B cell (primary cell): Measurements from ENCODE around the gene TMEM87B. TPM values are rescaled to one million over a fixed set of nuclear protein-coding genes. Genes with fewer than 3 reads are reported as not detected.

Experiments
- ATAC-seq: fragments of 200-7000 bp; cut with Tn5 transposase; one replicate; pipeline ENCODE4 v1.10.0; 2021; ENCODE audit warnings: low read depth, mild to moderate bottlenecking, moderate number of reproducible peaks, moderate library complexity
- CTCF ChIA-PET: fragments of 350-600 bp; sonication (Branson Sonifier 250); formaldehyde crosslinking; loops from one replicate; lab custom pipeline; 2021; ENCODE audit warnings: antibody characterized with exemption, inconsistent platforms; lab: Charles Lee
- POLR2A ChIA-PET: fragments of 350-600 bp; sonication (Branson Sonifier 250); formaldehyde crosslinking; loops from one replicate; lab custom pipeline; 2021; ENCODE audit warnings: antibody characterized with exemption; lab: Charles Lee
- DNase-seq: peaks from one replicate; pipeline ENCODE4 v3.0.0; 2013
- H2AFZ ChIP-seq: 2 replicates; pipeline ENCODE4 v1.6.1; 2012; ENCODE audit warnings: mild to moderate bottlenecking, low read depth, low read length; ENCODE audit not compliant: insufficient read depth, poor library complexity, severe bottlenecking
- H3K27ac ChIP-seq, 2 donors: 1 replicate in 1 of 2; 2 replicates in 1 of 2; pipeline ENCODE4 v1.5.1; 2012 to 2013; ENCODE audit warnings: low read length in 2 of 2, mild to moderate bottlenecking in 2 of 2, moderate library complexity in 1 of 2
- H3K27me3 ChIP-seq, 4 experiments: fragments of 200-600 bp in 1 of 4; sonication (generic) in 1 of 4; replicated peaks in 1 of 4; 1 replicate in 2 of 4; 2 replicates in 2 of 4; pipeline versions ENCODE4 v1.6.1 to v1.7.0; 2013 to 2016; ENCODE audit warnings: low read length in 3 of 4, mild to moderate bottlenecking in 2 of 4, mixed read lengths in 1 of 4, moderate library complexity in 1 of 4; ENCODE audit not compliant: insufficient read depth in 4 of 4, control insufficient read depth in 3 of 4; ENCODE audit errors: control extremely low read depth in 1 of 4
- H3K36me3 ChIP-seq, 2 experiments: replicated peaks in 1 of 2; 1 replicate in 1 of 2; 2 replicates in 1 of 2; pipeline versions ENCODE4 v1.6.1 to v1.7.1; 2013; ENCODE audit warnings: low read length in 1 of 2; ENCODE audit not compliant: insufficient read depth in 2 of 2, control insufficient read depth in 1 of 2; ENCODE audit errors: control extremely low read depth in 1 of 2, extremely low read depth in 1 of 2
- H3K4me1 ChIP-seq, 2 donors: fragments of 200-600 bp in 1 of 2; sonication (generic) in 1 of 2; 1 replicate in 1 of 2; 2 replicates in 1 of 2; pipeline versions ENCODE4 v1.5.1 to v1.6.1; 2013 to 2017; ENCODE audit warnings: low read length in 2 of 2; ENCODE audit not compliant: control insufficient read depth in 2 of 2, insufficient read depth in 2 of 2
- H3K4me2 ChIP-seq: replicated peaks from 2 replicates; pipeline ENCODE3; 2012; ENCODE audit warnings: mild to moderate bottlenecking, low read depth, low read length; ENCODE audit not compliant: poor library complexity, severe bottlenecking
- H3K4me3 ChIP-seq, 5 experiments: fragments of 200-600 bp in 1 of 5; sonication (generic) in 1 of 5; 1 replicate in 3 of 5; 2 replicates in 2 of 5; pipeline versions ENCODE4 v1.5.1 to v1.7.0; 2011 to 2016; ENCODE audit warnings: low read length in 4 of 5, mild to moderate bottlenecking in 4 of 5, low read depth in 2 of 5, control low read depth in 1 of 5, moderate library complexity in 1 of 5; ENCODE audit not compliant: insufficient read depth in 1 of 5; ENCODE audit errors: control extremely low read depth in 1 of 5, extremely low read depth in 1 of 5
- H3K79me2 ChIP-seq: fragments of 200-600 bp; sonication (generic); one replicate; pipeline ENCODE4 v1.6.0; 2016; ENCODE audit warnings: low read length; ENCODE audit not compliant: control insufficient read depth, insufficient read depth
- H3K9ac ChIP-seq: fragments of 200-600 bp; sonication (generic); 2 replicates; pipeline ENCODE4 v1.6.1; 2017; ENCODE audit warnings: mild to moderate bottlenecking, low read length, moderate library complexity
- H3K9me3 ChIP-seq, 3 donors: one replicate each; pipeline versions ENCODE4 v1.6.1 to v1.7.1; 2013; ENCODE audit warnings: low read length in 2 of 3; ENCODE audit not compliant: control insufficient read depth in 2 of 3, insufficient read depth in 1 of 3; ENCODE audit errors: control extremely low read depth in 1 of 3
- H4K20me1 ChIP-seq: 2 replicates; pipeline ENCODE4 v1.6.0; 2012; ENCODE audit warnings: mild to moderate bottlenecking, low read length; ENCODE audit not compliant: insufficient read depth, control insufficient read depth, poor library complexity, severe bottlenecking
- H3K27ac Mint-ChIP-seq: one replicate; pipeline ENCODE4 v1.8.0; 2021; ENCODE audit warnings: mixed read lengths
- H3K27me3 Mint-ChIP-seq: one replicate; pipeline ENCODE4 v1.8.0; 2021; ENCODE audit warnings: mixed read lengths
- H3K4me1 Mint-ChIP-seq: one replicate; pipeline ENCODE4 v1.8.0; 2021; ENCODE audit warnings: mixed read lengths
- H3K4me3 Mint-ChIP-seq: one replicate; pipeline ENCODE4 v1.8.0; 2021; ENCODE audit warnings: mixed read lengths
- H3K9me3 Mint-ChIP-seq: one replicate; pipeline ENCODE4 v1.8.0; 2022; ENCODE audit warnings: mixed read lengths; ENCODE audit not compliant: insufficient read depth
- EZH2 ChIP-seq: IDR thresholded peaks from 2 replicates; pipeline ENCODE4 v1.6.1; 2012; ENCODE audit warnings: borderline replicate concordance, low read depth, mild to moderate bottlenecking, moderate library complexity, low read length; ENCODE audit not compliant: insufficient read depth, poor library complexity, severe bottlenecking
- WGBS: methylation state at CpG from one replicate; pipeline ENCODE4 v1.1.5; 2013; ENCODE audit warnings: missing lambda C conversion rate; ENCODE audit not compliant: insufficient coverage; 5-methylcytosine and 5-hydroxymethylcytosine counted together
- intact Hi-C: fragments of 100-400 bp; cut with micrococcal nuclease; formaldehyde crosslinking; loops from one replicate; pipeline ENCODE4 v1.10.0; 2022
- polyA plus RNA-seq: library from polyadenylated mRNA; depleted of rRNA; stranded (reverse); fragments of >200 nt; gene quantifications from 2 replicates; pipeline ENCODE4 v1.2.3, GENCODE V29; 2012
- total RNA-seq, 2 donors: library from RNA; stranded (reverse); fragments of 120-200 nt in 1 of 2; gene quantifications; 1 replicate in 1 of 2; 2 replicates in 1 of 2; pipeline versions ENCODE4 v1.2.3 to v1.2.4, GENCODE V29; 2013 to 2022
- TF ChIP-seq, protein P1 (sequence below): fragments of 200-600 bp; IDR thresholded peaks from one replicate; pipeline ENCODE4 v1.8.0; 2022; ENCODE audit warnings: antibody characterized with exemption, mild to moderate bottlenecking

The TMEM87B gene
- total and polyA plus RNA-seq, 2 donors (not counting 1 experiment from before 2014, with no cell fraction given), result 9.4 to 21.0 TPM

- H3K4me1 Mint-ChIP-seq, result peaks cover 20% of the 10 kb centered on the region
- H3K36me3 ChIP-seq, result no peaks in the 10 kb centered on the region
- ATAC-seq (no peak), DNase-seq (no peak)
- WGBS, result 92% methylated on average over 5 of the region's 5 CpGs
- no peaks in the 10 kb centered on the region for H3K79me2 ChIP-seq
- H3K9me3 Mint-ChIP-seq, result no peaks in the 10 kb centered on the region
- peaks cover 0 to 5% (median 0%) of the 10 kb centered on the region in 3 donors for H3K9me3 ChIP-seq
- H3K9ac ChIP-seq, result no peak overlapping the region
- H3K27me3 ChIP-seq, result no peaks in the 10 kb centered on the region
- H2AFZ ChIP-seq, result no peak overlapping the region
- no peak overlapping the region for H3K4me2 ChIP-seq
- POLR2A ChIA-PET, result no interaction called here
- H4K20me1 ChIP-seq, result no peaks in the 10 kb centered on the region
- H3K27me3 Mint-ChIP-seq, result no peaks in the 10 kb centered on the region
- intact Hi-C loops, result no loop called here
- no peak overlapping the region for H3K4me3 Mint-ChIP-seq
- H3K27ac ChIP-seq, result no peak overlapping the region
- no peak overlapping the region for H3K27ac Mint-ChIP-seq
- H3K4me3 ChIP-seq, result no peak overlapping the region
- CTCF ChIA-PET, result no interaction called here
- TF ChIP-seq EZH2, result no peak
- H3K4me1 ChIP-seq, result peaks cover 14 to 17% of the 10 kb centered on the region in 2 donors
These were observed 96.2 kb downstream of the TMEM87B start for GRCh38 chr2:112151271-112151670.

GRCh38 chr2:112151701-112152440 is 96.8 kb downstream of the TMEM87B start:
- no peak for ATAC-seq

More at GRCh38 chr2:112151701-112152440, 96.8 kb downstream of the TMEM87B start:
- H3K9me3 ChIP-seq, result peaks cover 0 to 5% (median 0%) of the 10 kb centered on the region in 3 donors
- H3K27me3 ChIP-seq, result no peaks in the 10 kb centered on the region
- no peaks in the 10 kb centered on the region for H3K79me2 ChIP-seq
- H4K20me1 ChIP-seq, result no peaks in the 10 kb centered on the region
- H3K9me3 Mint-ChIP-seq, result no peaks in the 10 kb centered on the region
- no peak overlapping the region for H3K4me2 ChIP-seq
- no peak for DNase-seq
- H2AFZ ChIP-seq, result no peak overlapping the region
- 98% methylated on average over 15 of the region's 18 CpGs for WGBS
- H3K9ac ChIP-seq, result no peak overlapping the region
- ChIA-PET CTCF (no interaction called here), POLR2A (no interaction called here)
- H3K4me3 Mint-ChIP-seq, result no peak overlapping the region
- H3K27ac ChIP-seq, result no peak overlapping the region
- no peak overlapping the region for H3K4me3 ChIP-seq
- TF ChIP-seq, protein P1, sequence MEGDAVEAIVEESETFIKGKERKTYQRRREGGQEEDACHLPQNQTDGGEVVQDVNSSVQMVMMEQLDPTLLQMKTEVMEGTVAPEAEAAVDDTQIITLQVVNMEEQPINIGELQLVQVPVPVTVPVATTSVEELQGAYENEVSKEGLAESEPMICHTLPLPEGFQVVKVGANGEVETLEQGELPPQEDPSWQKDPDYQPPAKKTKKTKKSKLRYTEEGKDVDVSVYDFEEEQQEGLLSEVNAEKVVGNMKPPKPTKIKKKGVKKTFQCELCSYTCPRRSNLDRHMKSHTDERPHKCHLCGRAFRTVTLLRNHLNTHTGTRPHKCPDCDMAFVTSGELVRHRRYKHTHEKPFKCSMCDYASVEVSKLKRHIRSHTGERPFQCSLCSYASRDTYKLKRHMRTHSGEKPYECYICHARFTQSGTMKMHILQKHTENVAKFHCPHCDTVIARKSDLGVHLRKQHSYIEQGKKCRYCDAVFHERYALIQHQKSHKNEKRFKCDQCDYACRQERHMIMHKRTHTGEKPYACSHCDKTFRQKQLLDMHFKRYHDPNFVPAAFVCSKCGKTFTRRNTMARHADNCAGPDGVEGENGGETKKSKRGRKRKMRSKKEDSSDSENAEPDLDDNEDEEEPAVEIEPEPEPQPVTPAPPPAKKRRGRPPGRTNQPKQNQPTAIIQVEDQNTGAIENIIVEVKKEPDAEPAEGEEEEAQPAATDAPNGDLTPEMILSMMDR, result no peak
- no peak for TF ChIP-seq EZH2
- no peak overlapping the region for H3K27ac Mint-ChIP-seq
- H3K27me3 Mint-ChIP-seq, result no peaks in the 10 kb centered on the region
- H3K36me3 ChIP-seq, result no peaks in the 10 kb centered on the region
- intact Hi-C loops, result no loop called here
- peaks cover 20 to 23% of the 10 kb centered on the region in 2 donors for H3K4me1 ChIP-seq
- peaks cover 25% of the 10 kb centered on the region for H3K4me1 Mint-ChIP-seq
